Heart left ventricle (tissue), 16 donors: ENCODE data around the gene STIP1. TPM values are rescaled to one million over a fixed set of nuclear protein-coding genes. Genes with fewer than 3 reads are reported as not detected.

ENCODE experiments used
- ATAC-seq, 4 donors: fragments of 200-7000 bp; cut with Tn5 transposase; one replicate each; pipeline ENCODE4 v1.9.1; 2020 to 2022; ENCODE audit warnings: moderate library complexity in 4 of 4, mild to moderate bottlenecking in 3 of 4, moderate number of reproducible peaks in 1 of 4
- DNase-seq, 5 donors: peaks; one replicate each; pipeline ENCODE4 v3.0.0-alpha.2; 2020
- H3K27ac ChIP-seq, 12 donors: fragments of 200-600 bp; sonication (generic) in 4 of 12; one replicate each; pipeline versions ENCODE4 v1.5.0 to v1.8.0; 2016 to 2022; ENCODE audit warnings: mild to moderate bottlenecking in 2 of 12
- H3K27me3 ChIP-seq, 9 donors: fragments of 200-600 bp; sonication (generic) in 2 of 9; one replicate each; pipeline versions ENCODE4 v1.5.1 to v1.8.0; 2016 to 2022; ENCODE audit warnings: mild to moderate bottlenecking in 3 of 9
- H3K36me3 ChIP-seq, 9 donors: fragments of 200-600 bp; sonication (generic) in 2 of 9; one replicate each; pipeline versions ENCODE4 v1.5.0 to v1.8.0; 2018 to 2022; ENCODE audit warnings: mild to moderate bottlenecking in 2 of 9
- H3K4me1 ChIP-seq, 12 donors: fragments of 200-600 bp; sonication (generic) in 4 of 12; one replicate each; pipeline versions ENCODE4 v1.5.0 to v1.8.0; 2016 to 2022; ENCODE audit warnings: mild to moderate bottlenecking in 3 of 12
- H3K4me3 ChIP-seq, 12 donors: fragments of 200-600 bp; sonication (generic) in 4 of 12; one replicate each; pipeline versions ENCODE4 v1.5.0 to v1.8.0; 2017 to 2022; ENCODE audit warnings: mild to moderate bottlenecking in 9 of 12, moderate library complexity in 4 of 12
- H3K9me3 ChIP-seq, 12 donors: fragments of 200-600 bp; sonication (generic) in 4 of 12; one replicate each; pipeline versions ENCODE4 v1.5.0 to v1.8.0; 2016 to 2022; ENCODE audit warnings: mild to moderate bottlenecking in 1 of 12
- CTCF ChIP-seq, 12 donors: fragments of 200-600 bp; sonication (generic) in 4 of 12; IDR thresholded peaks; one replicate each; pipeline versions ENCODE4 v1.5.0 to v1.8.0; 2018 to 2022; ENCODE audit warnings: antibody characterized with exemption in 12 of 12, mild to moderate bottlenecking in 5 of 12
- POLR2A ChIP-seq, 2 donors: fragments of 450-650 bp; IDR thresholded peaks; one replicate each; pipeline ENCODE4 v1.6.1; 2017; ENCODE audit warnings: antibody characterized with exemption in 2 of 2, mild to moderate bottlenecking in 2 of 2, moderate library complexity in 2 of 2
- WGBS, 4 donors: extraction: QIAGEN DNeasy Blood & Tissue Kit in 2 of 4; methylation state at CpG; one replicate each; pipeline versions ENCODE4 v1.1.5 to v1.1.7; 2013 to 2018; 5-methylcytosine and 5-hydroxymethylcytosine counted together
- intact Hi-C, 10 donors: fragments of 100-400 bp; cut with DNase I; formaldehyde crosslinking; loops; one replicate each; pipeline versions ENCODE4 v1.11.1 to v1.14.2; 2022
- polyA plus RNA-seq, 2 donors: library from polyadenylated mRNA; stranded (reverse); fragments of 200-250 nt; gene quantifications; one replicate each; pipeline ENCODE4 v1.2.3, GENCODE V29; 2013
- total RNA-seq, 9 donors: library from RNA; depleted of rRNA in 2 of 9; stranded (reverse); fragments of >200 nt in 2 of 9; fragmentation: NEBNext Ultra II Directional in 3 of 9; extraction: Animal tissue kit (Norgen Biotek cat#: 25700) in 3 of 9; gene quantifications; one replicate each; pipeline versions ENCODE4 v1.1.0 to v1.2.4, GENCODE V29; 2016 to 2023
- donor health status: ischemic (EF 13 %, LVEDD 7.1; RV severe dilation, severe dysfunction).
- donor health status: healthy with polysubstance abuse.
- donor health status: DM: no; HTN: yes; CAD: no.
- donor health status: DM: no; HTN: no; CAD: no.
- donor health status: ischemic (EF 25% LVEDD 6.9; RV normal size, moderate dysfunction).
- donor health status: ischemic (EF 25% LVEDD 5.7; RV mildly dilated, moderate dysfunction).
- donor health status: healthy.
- donor health status: DM: yes; HTN: yes; CAD: no.
- donor health status: ischemic (EF 35%, LVEDD 5.7; RV mildly dilated, moderate dysfunction).
- donor health status: nonischemic (EF 11% LVEDD 7.7; RV severe dilation, severe dysfunction).
- donor health status: DM: yes; HTN: yes; CAD: no.
- donor health status: PGD.
- donor health status: ischemic (EF 29% LVEDD 5.4; RV normal size, mild dysfunction).
- donor health status: nonischemic (EF 23%, LVEDD 6.1; RV moderate dilation, normal function).

STIP1 gene
- total and polyA plus RNA-seq, 11 donors: 68.8 to 175 (median 88.8) TPM

DNA sequence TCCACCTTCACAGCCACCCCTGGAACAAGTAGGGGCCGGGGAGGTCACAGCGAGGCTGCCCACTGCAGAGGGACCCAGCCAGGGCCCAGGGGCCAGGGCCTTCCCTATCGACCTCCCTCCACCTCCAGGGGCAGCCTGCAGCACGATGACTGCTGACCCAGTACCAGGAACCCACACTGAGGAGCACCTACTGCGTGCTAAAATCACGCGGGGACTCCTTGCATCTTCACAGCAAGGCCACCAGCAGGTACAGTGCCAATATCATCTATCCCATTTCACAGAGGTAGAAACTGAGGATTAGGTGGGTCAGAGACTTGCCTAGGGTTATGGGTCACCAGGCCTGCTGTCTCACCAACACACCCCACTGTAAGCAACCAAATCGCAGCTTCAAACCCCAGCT, 34.6 kb upstream of the STIP1 start:
- H3K36me3 ChIP-seq: no peaks in the 10 kb centered on the region
- no peaks in the 10 kb centered on the region for H3K27me3 ChIP-seq
- H3K9me3 ChIP-seq: no peaks in the 10 kb centered on the region
- peak overlapping the region in 9 of 12 donors; percentile 6 to 83 (median 76) for H3K27ac ChIP-seq
- DNase-seq (no peak), ATAC-seq (no peak)
- H3K4me3 ChIP-seq: no peak overlapping the region
- WGBS, 4 donors: 91 to 98% (median 96%) methylated on average over 5 to 8 of the region's 8 CpGs
- intact Hi-C loops: loop anchor here in 3 of 10 donors (1.0 to 5.0 kb wide), 2 partner anchors 151 to 314 kb away; partner anchors contain the start of gene MARK2 (in 2 of the 3)
- H3K4me1 ChIP-seq: peaks cover 0 to 61% (median 21%) of the 10 kb centered on the region in 12 donors
- TF ChIP-seq POLR2A (IDR thresholded peaks at IDR 0.05) (no peak), CTCF (IDR thresholded peaks at IDR 0.05) (no peak)

- Histone ChIP-seq H3K4me3 (no peak overlapping the region), H3K4me1 (peaks cover 0 to 75% (median 21%) of the 10 kb centered on the region in 12 donors), H3K36me3 (no peaks in the 10 kb centered on the region), H3K27me3 (no peaks in the 10 kb centered on the region), H3K27ac (no peak overlapping the region), H3K9me3 (no peaks in the 10 kb centered on the region)
- intact Hi-C loops: loop anchor here in 5 of 10 donors (2.0 to 5.0 kb wide), 3 partner anchors 314 to 316 kb away; partner anchors contain the start of gene MARK2 (in 3 of the 5)
- DNase-seq (peak; percentile 58 to 86 (median 64)), ATAC-seq (peak; percentile 9 to 58 (median 50))
- 19 to 23% (median 22%) methylated on average over 10 to 23 of the region's 23 CpGs for WGBS, 4 donors
- TF ChIP-seq POLR2A (IDR thresholded peaks at IDR 0.05) (no peak), CTCF (IDR thresholded peaks at IDR 0.05) (peak; percentile 97 to 100 (median 99))
These were observed 32.9 kb upstream of the STIP1 start for GRCh38 chr11:64152841-64153691.

DNA sequence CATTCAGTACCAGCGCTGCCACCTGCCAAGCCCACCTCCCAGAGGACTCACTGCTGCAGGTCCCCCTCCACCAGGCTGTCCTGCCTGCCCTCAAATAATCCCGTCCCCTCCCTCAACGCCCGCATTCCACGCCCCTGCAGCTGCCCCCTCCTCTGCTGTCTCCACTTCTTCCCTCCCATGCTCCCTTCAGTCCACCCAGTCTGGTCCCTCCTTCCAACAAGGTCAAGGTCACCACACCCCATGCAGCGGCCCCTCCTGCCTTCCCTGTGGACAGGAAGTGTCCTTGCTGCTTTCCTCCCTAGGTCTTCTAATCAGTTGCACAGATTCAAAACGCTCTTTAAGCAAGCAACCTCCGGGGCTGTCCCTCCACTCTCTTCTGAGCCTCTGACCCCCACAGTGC, 32.2 kb upstream of the STIP1 start:
- H3K4me1 ChIP-seq: peaks cover 0 to 74% (median 19%) of the 10 kb centered on the region in 12 donors
- ATAC-seq (no peak), DNase-seq (no peak)
- no peak overlapping the region for H3K27ac ChIP-seq
- TF ChIP-seq POLR2A (IDR thresholded peaks at IDR 0.05) (no peak), CTCF (IDR thresholded peaks at IDR 0.05) (no peak)
- no peaks in the 10 kb centered on the region for H3K9me3 ChIP-seq
- no peaks in the 10 kb centered on the region for H3K36me3 ChIP-seq
- WGBS, 4 donors: 40 to 50% (median 44%) methylated on average over 8 of the region's 8 CpGs
- no peak overlapping the region for H3K4me3 ChIP-seq
- intact Hi-C loops: loop anchor here in 5 of 10 donors (2.0 to 5.0 kb wide), 3 partner anchors 315 to 317 kb away; partner anchors contain the start of gene MARK2 (in 3 of the 5)
- H3K27me3 ChIP-seq: no peaks in the 10 kb centered on the region
